Measurements from ENCODE around the gene GNG4. TPM values are rescaled to one million over a fixed set of nuclear protein-coding genes. Genes with fewer than 3 reads are reported as not detected.

The GNG4 gene
- under 1 TPM in 2 of 9 donors, not detected in 7; 0.06 to 0.07 TPM for total RNA-seq
- not detected for polyA plus RNA-seq
- long read RNA-seq, donor 1: 0 reads
- long read RNA-seq, donor 2: 0 reads
- long read RNA-seq, donor 3: 0 reads

DNA sequence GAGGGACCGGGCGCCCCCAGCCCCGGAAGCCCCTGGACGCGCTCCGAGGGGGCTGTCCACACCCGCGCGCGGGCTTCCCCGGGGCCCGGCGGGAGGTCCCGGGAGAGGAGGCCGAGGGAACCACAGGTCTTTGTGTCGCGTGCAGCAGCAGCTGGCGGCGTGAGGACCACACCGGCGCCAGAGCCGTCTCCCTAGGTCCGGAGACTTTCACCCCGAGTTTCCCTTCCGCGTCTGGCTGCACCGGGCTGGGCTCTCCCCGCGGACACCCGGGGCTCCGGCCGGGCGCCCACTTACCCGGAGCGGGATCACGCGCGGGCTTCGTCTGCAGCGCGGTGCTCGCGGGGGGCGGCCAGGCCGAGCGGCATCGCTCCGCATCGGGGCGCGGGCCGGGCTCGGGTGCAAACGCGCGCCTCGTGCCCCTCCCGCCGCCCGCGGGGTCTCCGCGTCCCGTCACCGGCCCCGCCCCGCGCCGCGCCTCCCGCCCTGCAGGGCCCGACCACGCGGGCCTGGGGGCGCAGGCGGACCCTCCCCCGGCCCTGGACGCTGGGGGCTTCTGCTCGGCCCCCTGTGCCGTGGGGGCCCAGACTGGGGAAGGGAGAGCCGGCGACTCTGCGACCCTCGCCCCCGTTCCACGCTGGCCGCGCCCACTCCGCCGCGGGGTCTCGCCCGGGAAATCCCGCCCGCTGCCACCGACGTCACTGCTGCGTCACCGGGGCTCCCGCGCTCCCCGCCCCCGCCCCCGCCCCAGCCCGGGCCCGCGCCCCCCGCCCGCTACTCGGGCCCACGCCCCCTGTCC, at the start of gene GNG4:
GNG4 (minus strand) TSS at position 417 of the 796 bp plus-strand sequence. CDS start 65,946 bp downstream, outside the sequence.
- peak in 2 of 4 donors; percentile 34 to 46 for ATAC-seq

DNA sequence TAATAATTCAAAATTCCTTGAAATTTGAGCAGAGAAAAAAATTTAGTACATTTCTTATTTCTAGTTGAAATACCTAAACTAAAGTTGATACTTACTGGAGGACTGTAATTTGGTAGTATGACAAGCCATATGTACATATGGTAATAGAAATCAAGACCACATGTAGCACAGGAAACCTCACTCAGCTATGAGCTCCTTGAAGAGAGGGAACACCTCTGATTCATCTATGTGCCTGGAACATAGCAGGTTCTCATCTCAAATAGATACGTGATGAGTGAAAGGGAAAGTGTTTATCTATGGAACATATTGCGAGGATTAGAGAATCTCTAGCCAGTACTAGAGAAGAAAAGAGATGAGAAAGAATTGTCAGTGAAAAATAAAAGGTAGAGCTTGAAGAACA, 47.9 kb upstream of the GNG4 start:
- Histone ChIP-seq H3K9me3 (no peaks in the 10 kb centered on the region), H3K27me3 (no peaks in the 10 kb centered on the region), H3K27ac (no peak overlapping the region), H3K36me3 (peaks cover 0 to 99% (median 84%) of the 10 kb centered on the region in 9 donors), H3K4me1 (no peaks in the 10 kb centered on the region), H3K4me3 (no peak overlapping the region)
- 92 to 100% (median 96%) methylated on average over 2 of the region's 2 CpGs for WGBS, 4 donors
- TF ChIP-seq, protein P1, sequence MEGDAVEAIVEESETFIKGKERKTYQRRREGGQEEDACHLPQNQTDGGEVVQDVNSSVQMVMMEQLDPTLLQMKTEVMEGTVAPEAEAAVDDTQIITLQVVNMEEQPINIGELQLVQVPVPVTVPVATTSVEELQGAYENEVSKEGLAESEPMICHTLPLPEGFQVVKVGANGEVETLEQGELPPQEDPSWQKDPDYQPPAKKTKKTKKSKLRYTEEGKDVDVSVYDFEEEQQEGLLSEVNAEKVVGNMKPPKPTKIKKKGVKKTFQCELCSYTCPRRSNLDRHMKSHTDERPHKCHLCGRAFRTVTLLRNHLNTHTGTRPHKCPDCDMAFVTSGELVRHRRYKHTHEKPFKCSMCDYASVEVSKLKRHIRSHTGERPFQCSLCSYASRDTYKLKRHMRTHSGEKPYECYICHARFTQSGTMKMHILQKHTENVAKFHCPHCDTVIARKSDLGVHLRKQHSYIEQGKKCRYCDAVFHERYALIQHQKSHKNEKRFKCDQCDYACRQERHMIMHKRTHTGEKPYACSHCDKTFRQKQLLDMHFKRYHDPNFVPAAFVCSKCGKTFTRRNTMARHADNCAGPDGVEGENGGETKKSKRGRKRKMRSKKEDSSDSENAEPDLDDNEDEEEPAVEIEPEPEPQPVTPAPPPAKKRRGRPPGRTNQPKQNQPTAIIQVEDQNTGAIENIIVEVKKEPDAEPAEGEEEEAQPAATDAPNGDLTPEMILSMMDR (IDR thresholded peaks at IDR 0.05): no peak
- TF ChIP-seq POLR2A (IDR thresholded peaks at IDR 0.05): no peak
- no peak for DNase-seq
- intact Hi-C loops (cut with DNase I): no loop called here
- no peak for ATAC-seq

More for the DNA sequence above, at the start of gene GNG4:
- Histone ChIP-seq H3K9me3 (no peaks in the 10 kb centered on the region), H3K4me1 (peaks cover 7 to 32% (median 20%) of the 10 kb centered on the region in 12 donors), H3K36me3 (no peaks in the 10 kb centered on the region), H3K27me3 (peaks cover 31 to 89% (median 68%) of the 10 kb centered on the region in 9 donors), H3K27ac (no peak within 1 kb of the TSS), H3K4me3 (peak within 1 kb of the TSS; percentile 27 to 65 (median 48))
- TF ChIP-seq, protein P1 (IDR thresholded peaks at IDR 0.05): no peak
- peak in 1 of 5 donors; percentile 40 for DNase-seq
- intact Hi-C loops (cut with DNase I): no loop called here
- 0 to 1% (median 1%) methylated on average over 33 to 111 of the region's 111 CpGs for WGBS, 4 donors

DNA sequence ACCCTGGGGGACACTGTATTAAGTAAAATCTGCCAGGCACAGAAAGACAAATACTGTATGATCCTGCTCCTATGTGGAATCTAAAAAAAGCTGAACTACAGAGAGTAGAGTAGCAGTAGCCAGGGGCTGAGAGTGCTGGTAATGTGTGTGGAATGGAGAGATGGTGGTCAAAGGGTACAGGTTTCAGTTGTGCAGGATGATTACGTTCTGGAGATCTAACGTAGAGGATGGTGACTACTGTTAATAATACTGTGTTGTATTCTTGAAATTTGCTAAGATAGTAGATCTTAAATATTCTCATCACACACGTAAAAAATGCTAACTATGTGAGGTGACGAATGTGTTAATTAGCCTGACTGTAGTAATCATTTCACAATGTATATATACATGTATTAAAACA, 39.8 kb upstream of the GNG4 start:
- no peak overlapping the region for H3K4me3 ChIP-seq
- DNase-seq (no peak), ATAC-seq (no peak)
- intact Hi-C loops (cut with DNase I): no loop called here
- H3K27ac ChIP-seq: no peak overlapping the region
- TF ChIP-seq POLR2A (IDR thresholded peaks at IDR 0.05): no peak
- TF ChIP-seq, protein P1 (IDR thresholded peaks at IDR 0.05): no peak
- H3K9me3 ChIP-seq: no peaks in the 10 kb centered on the region
- no peaks in the 10 kb centered on the region for H3K27me3 ChIP-seq
- 94 to 97% (median 96%) methylated on average over 4 of the region's 4 CpGs for WGBS, 4 donors
- H3K36me3 ChIP-seq: peaks cover 0 to 95% (median 59%) of the 10 kb centered on the region in 9 donors
- no peaks in the 10 kb centered on the region for H3K4me1 ChIP-seq

DNA sequence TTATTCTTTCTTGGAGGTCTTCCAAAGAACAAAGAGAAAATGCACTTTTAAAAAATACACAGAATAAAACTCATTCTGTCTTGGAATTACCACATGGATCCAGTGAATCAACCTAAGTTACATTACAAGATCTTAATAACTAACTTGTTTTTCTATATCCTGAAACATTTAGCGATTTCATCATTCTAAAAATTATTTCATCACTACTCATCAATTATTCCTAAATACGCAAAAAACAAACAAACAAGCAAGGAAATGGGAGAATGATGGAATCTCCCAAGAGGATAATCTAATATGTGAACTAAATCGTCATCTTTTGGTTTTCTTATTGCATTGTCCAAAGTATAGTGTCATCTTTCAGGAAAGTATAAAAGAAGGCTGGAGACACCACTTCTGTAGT, 38.5 kb upstream of the GNG4 start:
- Histone ChIP-seq H3K4me3 (no peak overlapping the region), H3K36me3 (peaks cover 0 to 94% (median 61%) of the 10 kb centered on the region in 9 donors), H3K9me3 (no peaks in the 10 kb centered on the region), H3K27me3 (no peaks in the 10 kb centered on the region), H3K4me1 (no peaks in the 10 kb centered on the region), H3K27ac (no peak overlapping the region)
- no peak for ATAC-seq
- WGBS, 4 donors: 88 to 92% (median 89%) methylated on average over 3 of the region's 3 CpGs
- intact Hi-C loops (cut with DNase I): no loop called here
- DNase-seq: no peak
- no peak for TF ChIP-seq POLR2A (IDR thresholded peaks at IDR 0.05)
- TF ChIP-seq, protein P1 (IDR thresholded peaks at IDR 0.05): no peak

Data from heart left ventricle (tissue), 16 donors.